Glutamatergic neuron (in vitro differentiated cells): ENCODE measurements around the gene C11orf58. TPM values are rescaled to one million over a fixed set of nuclear protein-coding genes. Genes with fewer than 3 reads are reported as not detected.

Source experiments
- DNase-seq: peaks from one replicate; pipeline ENCODE4 v3.0.0; 2022
- H3K27ac Mint-ChIP-seq: one replicate; pipeline ENCODE4 v1.8.0; 2020; ENCODE audit warnings: mild to moderate bottlenecking, mixed read lengths, inconsistent platforms; ENCODE audit not compliant: unreplicated experiment
- H3K27me3 Mint-ChIP-seq: one replicate; pipeline ENCODE4 v1.8.0; 2020; ENCODE audit warnings: mild to moderate bottlenecking, moderate library complexity, mixed read lengths, inconsistent platforms; ENCODE audit not compliant: unreplicated experiment
- H3K36me3 Mint-ChIP-seq: one replicate; pipeline ENCODE4 v1.8.0; 2020; ENCODE audit warnings: mild to moderate bottlenecking, mixed read lengths, inconsistent platforms; ENCODE audit not compliant: unreplicated experiment
- H3K4me1 Mint-ChIP-seq: one replicate; pipeline ENCODE4 v1.8.0; 2020; ENCODE audit warnings: mild to moderate bottlenecking, low read depth, mixed read lengths, inconsistent platforms; ENCODE audit not compliant: unreplicated experiment
- H3K4me3 Mint-ChIP-seq: one replicate; pipeline ENCODE4 v1.8.0; 2020; ENCODE audit warnings: mild to moderate bottlenecking, mixed read lengths, inconsistent platforms; ENCODE audit not compliant: unreplicated experiment
- H3K9me3 Mint-ChIP-seq: one replicate; pipeline ENCODE4 v1.8.0; 2020; ENCODE audit warnings: mild to moderate bottlenecking, moderate library complexity, mixed read lengths, inconsistent platforms; ENCODE audit not compliant: unreplicated experiment
- CTCF ChIP-seq: fragments of 200-600 bp; sonication (generic); IDR thresholded peaks from one replicate; pipeline ENCODE4 v1.5.0; 2021; ENCODE audit not compliant: partially characterized antibody, unreplicated experiment
- total RNA-seq: library from RNA; stranded (reverse); fragmentation: NEBNext Ultra II Directional; extraction: Animal tissue kit (Norgen Biotek cat#: 25700); gene quantifications from one replicate; pipeline ENCODE4 v1.2.1, GENCODE V29; 2021; ENCODE audit not compliant: unreplicated experiment

The C11orf58 gene
- total RNA-seq, 1 donor from 2014 or later = 169 TPM

- Mint-ChIP-seq H3K4me1 (peaks cover 1% of the 10 kb centered on the region), H3K9me3 (no peaks in the 10 kb centered on the region), H3K27me3 (peaks cover 7% of the 10 kb centered on the region), H3K4me3 (no peak overlapping the region), H3K36me3 (no peaks in the 10 kb centered on the region), H3K27ac (no peak overlapping the region)
- no peak for DNase-seq
- TF ChIP-seq CTCF = no peak
Observed at GRCh38 chr11:16791191-16791961, 52.9 kb downstream of the C11orf58 start.

- H3K4me1 Mint-ChIP-seq = peaks cover 1% of the 10 kb centered on the region
- no peak for TF ChIP-seq CTCF
- no peaks in the 10 kb centered on the region for H3K9me3 Mint-ChIP-seq
- H3K4me3 Mint-ChIP-seq = no peak overlapping the region
- H3K36me3 Mint-ChIP-seq = no peaks in the 10 kb centered on the region
- no peak for DNase-seq
- H3K27ac Mint-ChIP-seq = no peak overlapping the region
- H3K27me3 Mint-ChIP-seq = peaks cover 7% of the 10 kb centered on the region
Observed at GRCh38 chr11:16792426-16792825, 54.0 kb downstream of the C11orf58 start.

- H3K9me3 Mint-ChIP-seq = no peaks in the 10 kb centered on the region
- no peak for DNase-seq
- no peak for TF ChIP-seq CTCF
- no peak overlapping the region for H3K4me3 Mint-ChIP-seq
- H3K4me1 Mint-ChIP-seq = peaks cover 1% of the 10 kb centered on the region
- no peak overlapping the region for H3K27ac Mint-ChIP-seq
- no peaks in the 10 kb centered on the region for H3K36me3 Mint-ChIP-seq
- H3K27me3 Mint-ChIP-seq = peaks cover 7% of the 10 kb centered on the region
Observed at GRCh38 chr11:16793009-16793408, 54.6 kb downstream of the C11orf58 start.

- no peaks in the 10 kb centered on the region for H3K9me3 Mint-ChIP-seq
- H3K27ac Mint-ChIP-seq = no peak overlapping the region
- no peaks in the 10 kb centered on the region for H3K36me3 Mint-ChIP-seq
- no peak overlapping the region for H3K4me3 Mint-ChIP-seq
- H3K4me1 Mint-ChIP-seq = peaks cover 1% of the 10 kb centered on the region
- DNase-seq = no peak
- H3K27me3 Mint-ChIP-seq = peaks cover 7% of the 10 kb centered on the region
- TF ChIP-seq CTCF = no peak
Observed at GRCh38 chr11:16793511-16793910, 55.1 kb downstream of the C11orf58 start.

- Mint-ChIP-seq H3K27ac (no peak overlapping the region), H3K4me3 (no peak overlapping the region), H3K4me1 (no peaks in the 10 kb centered on the region), H3K27me3 (peaks cover 7% of the 10 kb centered on the region), H3K9me3 (no peaks in the 10 kb centered on the region), H3K36me3 (no peaks in the 10 kb centered on the region)
- DNase-seq = no peak
- TF ChIP-seq CTCF = no peak
Observed at GRCh38 chr11:16794047-16794818, 55.8 kb downstream of the C11orf58 start.
